ENCODE data around the gene SYT10. TPM values are rescaled to one million over a fixed set of nuclear protein-coding genes. Genes with fewer than 3 reads are reported as not detected.

The SYT10 gene
- polyA plus RNA-seq, 1 of the 3 experiments (the other 2 are of a cell fraction): not detected

- TF ChIP-seq JUND (IDR thresholded peaks at IDR 0.05) (no peak), POLR2AphosphoS5 (IDR thresholded peaks at IDR 0.05; ENCODE audit: low read depth, low read length) (no peak), YY1 (IDR thresholded peaks at IDR 0.05; ENCODE audit: low read depth) (no peak), TCF12 (IDR thresholded peaks at IDR 0.05) (no peak), RAD21 (IDR thresholded peaks at IDR 0.05; ENCODE audit: low read length) (no peak)
Measured at GRCh38 chr12:33432992-33433391, 6.6 kb downstream of the SYT10 start (continued).

GRCh38 chr12:33431648-33432047, 8.0 kb downstream of the SYT10 start:
- H3K27ac ChIP-seq (ENCODE audit: low read depth in 2 of 2, low read length in 1 of 2): no peak overlapping the region
- no peaks in the 10 kb centered on the region for H3K9me2 ChIP-seq
- ChIA-PET POLR2A (no interaction called here), CTCF (no interaction called here)
- no peaks in the 10 kb centered on the region for H3F3A ChIP-seq (replicated peaks; ENCODE audit: insufficient read depth)
- H3K4me3 ChIP-seq (ENCODE audit: low read depth in 2 of 2, low read length in 1 of 2): no peak overlapping the region
- H3K4me2 ChIP-seq: no peak overlapping the region
- H3K27me3 ChIP-seq (ENCODE audit: insufficient read depth): no peaks in the 10 kb centered on the region
- H2AFZ ChIP-seq (ENCODE audit: low read depth): no peak overlapping the region
- no peak for DNase-seq
- no peaks in the 10 kb centered on the region for H3K9me3 ChIP-seq
- no peaks in the 10 kb centered on the region for H4K20me1 ChIP-seq (ENCODE audit: insufficient read depth)
- no peaks in the 10 kb centered on the region for H3K36me3 ChIP-seq (replicated peaks in 1 of 2; ENCODE audit: control insufficient read depth in 1 of 2, insufficient read depth in 2 of 2, low read length in 1 of 2)
- H3K9ac ChIP-seq: no peak overlapping the region
- no peaks in the 10 kb centered on the region for H3K79me2 ChIP-seq (ENCODE audit: insufficient read depth)
- 47% methylated on average over 1 of the region's 1 CpG for WGBS (ENCODE audit: low lambda C conversion rate)
- H3K4me1 ChIP-seq (ENCODE audit: control insufficient read depth in 1 of 2, insufficient read depth in 2 of 2, low read depth in 1 of 2, low read length in 1 of 2): no peaks in the 10 kb centered on the region
- TF ChIP-seq YY1 (IDR thresholded peaks at IDR 0.05; ENCODE audit: low read depth) (no peak), CTCF (IDR thresholded peaks at IDR 0.05) (no peak), POLR2AphosphoS5 (IDR thresholded peaks at IDR 0.05; ENCODE audit: low read depth, low read length) (no peak), TCF12 (IDR thresholded peaks at IDR 0.05) (no peak), FOXM1 (IDR thresholded peaks at IDR 0.05; ENCODE audit: low read depth) (no peak), IRF3 (IDR thresholded peaks at IDR 0.05; ENCODE audit: low read depth, low read length) (no peak), USF2 (IDR thresholded peaks at IDR 0.05; ENCODE audit: borderline replicate concordance, low read depth, low read length) (no peak), EZH2phosphoT487 (IDR thresholded peaks at IDR 0.05; ENCODE audit: borderline replicate concordance, low read depth) (no peak)

GRCh38 chr12:33429468-33429867, 10.2 kb downstream of the SYT10 start:
- no peaks in the 10 kb centered on the region for H3K27me3 ChIP-seq (ENCODE audit: insufficient read depth)
- H3F3A ChIP-seq (replicated peaks; ENCODE audit: insufficient read depth): no peaks in the 10 kb centered on the region
- no peak overlapping the region for H3K9ac ChIP-seq
- no peaks in the 10 kb centered on the region for H4K20me1 ChIP-seq (ENCODE audit: insufficient read depth)
- TF ChIP-seq MXI1 (IDR thresholded peaks at IDR 0.05; ENCODE audit: low read depth, low read length) (no peak), USF1 (IDR thresholded peaks at IDR 0.05; ENCODE audit: borderline replicate concordance, low read depth) (no peak)
- no peaks in the 10 kb centered on the region for H3K36me3 ChIP-seq (replicated peaks in 1 of 2; ENCODE audit: control insufficient read depth in 1 of 2, insufficient read depth in 2 of 2, low read length in 1 of 2)
- H3K9me3 ChIP-seq: no peaks in the 10 kb centered on the region
- H3K79me2 ChIP-seq (ENCODE audit: insufficient read depth): no peaks in the 10 kb centered on the region
- H3K4me1 ChIP-seq (ENCODE audit: control insufficient read depth in 1 of 2, insufficient read depth in 2 of 2, low read depth in 1 of 2, low read length in 1 of 2): no peaks in the 10 kb centered on the region
- H2AFZ ChIP-seq (ENCODE audit: low read depth): no peak overlapping the region
- no peak overlapping the region for H3K4me2 ChIP-seq
- DNase-seq: no peak
- CTCF ChIA-PET: interaction anchor here (0.6 kb wide), 1 partner anchor 690 kb away, joined by 4 read pairs; no protein-coding TSS in a partner anchor
- 1% methylated on average over 2 of the region's 2 CpGs for WGBS (ENCODE audit: low lambda C conversion rate)
- POLR2A ChIA-PET: no interaction called here
- H3K4me3 ChIP-seq (ENCODE audit: low read depth in 2 of 2, low read length in 1 of 2): no peak overlapping the region
- H3K27ac ChIP-seq (ENCODE audit: low read depth in 2 of 2, low read length in 1 of 2): no peak overlapping the region
- no peaks in the 10 kb centered on the region for H3K9me2 ChIP-seq
